NAMALWA (cell line): ENCODE data around the gene HERC3.

Experiments used
- DNase-seq: peaks from one replicate; pipeline ENCODE4 v3.0.0-alpha.2; 2015; ENCODE audit warnings: low spot score

The HERC3 gene

DNA sequence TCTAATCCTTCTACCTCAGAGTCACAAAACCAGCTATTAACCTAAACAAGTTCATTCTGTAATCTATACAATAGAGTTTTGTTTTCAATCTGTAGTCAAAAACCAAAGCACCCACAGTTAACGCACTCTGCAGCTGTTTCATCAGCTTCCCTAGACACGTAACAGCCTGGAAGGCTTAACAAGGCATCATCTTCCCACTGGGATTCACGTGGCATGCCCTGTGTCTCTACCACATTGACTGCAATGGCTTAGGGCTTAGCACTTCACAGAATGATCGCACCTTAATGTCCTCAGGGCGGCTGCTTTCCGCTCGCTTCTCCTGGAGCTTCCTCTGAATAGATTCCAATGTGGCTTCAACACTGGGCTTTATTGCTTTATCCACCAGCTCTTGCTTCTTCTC lies 155.1 kb downstream of the HERC3 start:
- DNase-seq = no peak

DNA sequence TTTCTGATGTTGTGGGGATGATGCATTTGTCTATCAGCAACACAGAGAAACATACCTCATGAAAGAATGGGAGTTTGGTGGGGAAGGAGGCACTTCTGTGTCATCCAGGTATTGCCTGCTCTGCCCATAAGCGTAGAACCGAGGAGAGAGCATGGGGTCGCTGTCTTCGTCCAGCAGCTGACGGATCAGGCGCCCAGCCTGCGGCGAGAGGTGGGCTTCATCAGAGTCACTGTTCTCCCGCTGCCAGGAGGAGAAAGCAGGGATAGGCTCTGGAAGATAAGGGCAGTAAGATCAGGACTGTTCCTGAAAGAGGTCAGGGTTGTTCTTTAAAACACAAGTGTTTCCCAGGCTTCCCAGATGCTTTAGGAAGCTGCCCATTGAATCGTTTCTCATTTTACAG lies 158.1 kb downstream of the HERC3 start:
- DNase-seq = no peak

DNA sequence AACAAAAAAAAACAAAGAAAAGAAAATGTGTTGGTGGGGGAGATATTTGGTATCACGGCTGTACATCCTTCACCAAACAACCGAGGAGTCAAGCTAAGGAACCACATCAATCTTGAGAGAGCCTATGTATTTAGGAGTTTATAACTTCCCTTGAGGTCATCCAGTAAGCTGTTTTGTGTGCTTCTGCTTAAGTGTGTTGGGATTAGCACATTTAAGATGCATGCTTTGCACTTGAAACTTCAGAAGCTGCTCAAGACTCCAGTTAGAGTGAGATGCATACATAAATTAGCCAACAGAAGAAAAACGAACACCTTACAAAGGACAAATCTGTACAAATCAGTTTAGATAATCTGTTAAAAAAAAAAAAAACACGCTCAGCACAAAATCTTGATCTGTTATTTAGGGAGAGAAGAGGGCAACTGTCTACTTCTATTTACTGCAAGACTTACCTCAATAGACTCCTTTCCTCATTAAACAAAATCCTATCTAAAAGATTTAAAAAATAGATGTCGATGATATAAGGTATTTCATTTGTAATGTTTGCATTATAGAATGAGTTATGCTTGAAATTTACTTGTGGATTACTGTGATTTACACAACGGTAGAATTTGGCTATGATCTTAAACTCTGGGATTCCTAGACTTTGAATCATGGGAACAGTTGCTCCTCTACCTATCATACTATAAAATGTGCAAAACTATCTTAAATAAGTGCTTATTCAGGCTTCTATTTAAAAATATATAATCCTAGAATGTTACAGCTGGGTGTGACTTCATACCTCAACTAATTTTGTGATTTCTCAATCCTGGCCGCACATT lies 159.2 kb downstream of the HERC3 start:
- no peak for DNase-seq

DNA sequence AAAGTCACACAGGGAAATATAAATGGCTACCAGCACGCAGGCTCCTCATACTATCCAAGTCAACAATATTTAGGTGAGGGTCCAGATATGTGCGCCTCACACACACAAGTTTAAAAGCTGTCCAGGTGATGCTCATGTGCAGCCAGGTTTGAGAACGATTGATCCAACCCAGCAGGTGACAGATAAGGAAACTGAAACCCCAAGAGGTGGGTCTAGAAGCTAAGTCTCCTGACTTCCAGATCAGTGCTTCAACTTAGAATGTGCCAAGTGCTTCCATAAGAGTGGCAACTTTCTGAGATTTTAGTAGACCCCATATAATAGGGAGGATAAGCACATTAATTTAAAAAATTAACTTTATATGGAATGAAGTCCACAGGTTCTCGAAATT lies 159.8 kb downstream of the HERC3 start:
- DNase-seq = no peak

DNA sequence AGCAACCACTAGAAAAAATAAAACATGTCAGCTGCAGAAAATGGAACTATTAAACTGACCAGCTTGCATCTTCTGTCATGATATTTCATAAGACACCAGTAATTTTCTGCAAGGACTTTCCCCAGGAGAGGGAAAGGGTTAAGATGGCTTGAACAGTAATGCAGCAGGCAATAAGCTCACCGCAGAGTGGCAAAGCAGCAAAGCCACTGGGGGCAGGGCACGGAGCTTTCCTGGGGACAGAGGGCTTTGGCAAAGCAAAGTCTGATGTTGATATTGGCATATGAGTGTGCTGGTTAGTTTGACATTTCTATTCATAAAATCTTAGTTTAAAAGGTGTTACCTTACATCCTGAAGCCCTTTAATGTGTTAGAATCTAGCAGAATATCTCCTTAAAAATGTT lies 160.5 kb downstream of the HERC3 start:
- no peak for DNase-seq

DNA sequence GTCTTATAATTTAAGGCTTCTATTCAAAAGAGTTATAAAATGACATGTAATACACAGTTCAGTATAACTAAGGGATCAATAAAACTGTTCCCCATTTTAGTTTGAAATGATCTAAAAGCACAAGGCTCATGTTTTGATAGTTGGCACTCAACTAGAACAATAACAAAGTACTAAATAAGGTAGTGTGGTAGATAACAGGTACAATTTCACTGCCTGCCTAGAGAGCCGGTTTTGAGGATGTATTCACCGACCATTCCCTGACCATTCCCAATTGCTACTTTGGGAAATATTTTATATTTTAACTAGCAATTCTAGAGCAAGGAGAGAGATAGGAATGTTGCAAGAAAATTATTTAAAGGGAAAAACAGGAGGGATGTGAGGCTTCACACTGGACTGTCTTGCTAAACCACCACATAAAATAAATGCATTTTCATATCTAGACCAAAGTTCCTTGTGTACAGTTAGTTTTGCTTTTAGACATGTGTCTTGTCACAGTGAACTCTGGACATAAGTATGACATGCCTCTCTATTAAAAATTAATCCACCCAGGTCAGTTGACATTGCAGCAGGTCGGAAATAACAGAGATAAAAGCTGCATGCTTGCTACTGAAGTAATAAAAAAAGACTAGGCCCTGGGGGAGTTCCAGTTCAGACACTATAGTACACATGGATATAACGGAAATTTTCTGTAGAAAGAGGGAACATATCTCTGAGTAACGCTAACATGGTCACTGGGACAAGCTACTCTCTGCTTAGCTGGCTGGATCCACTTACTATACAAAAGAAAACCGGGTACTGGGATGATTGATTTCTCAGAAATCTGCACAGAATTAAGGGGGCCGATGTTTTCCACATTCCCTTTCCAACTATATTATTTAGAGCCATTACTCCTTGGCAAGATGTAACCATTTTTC lies 161.6 kb downstream of the HERC3 start:
- no peak for DNase-seq

DNA sequence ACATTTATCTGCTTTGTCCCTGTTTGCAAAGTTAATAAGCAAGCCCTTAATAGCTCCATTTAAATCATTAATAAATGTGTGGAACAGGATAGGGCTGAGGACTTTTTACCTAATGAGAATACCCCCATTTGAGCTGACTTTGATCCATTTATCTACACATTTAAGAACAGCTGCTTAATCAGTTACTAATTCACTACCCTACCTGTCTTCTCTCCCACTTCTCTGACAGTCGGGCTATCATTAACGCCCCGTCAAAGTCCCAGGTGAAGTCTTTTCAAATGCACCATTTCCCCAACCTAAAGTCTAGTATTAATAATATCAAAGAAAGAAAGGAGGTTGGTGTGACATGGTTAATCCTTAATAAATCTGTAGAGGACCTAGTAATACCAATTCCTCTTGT lies 162.5 kb downstream of the HERC3 start:
- no peak for DNase-seq

DNA sequence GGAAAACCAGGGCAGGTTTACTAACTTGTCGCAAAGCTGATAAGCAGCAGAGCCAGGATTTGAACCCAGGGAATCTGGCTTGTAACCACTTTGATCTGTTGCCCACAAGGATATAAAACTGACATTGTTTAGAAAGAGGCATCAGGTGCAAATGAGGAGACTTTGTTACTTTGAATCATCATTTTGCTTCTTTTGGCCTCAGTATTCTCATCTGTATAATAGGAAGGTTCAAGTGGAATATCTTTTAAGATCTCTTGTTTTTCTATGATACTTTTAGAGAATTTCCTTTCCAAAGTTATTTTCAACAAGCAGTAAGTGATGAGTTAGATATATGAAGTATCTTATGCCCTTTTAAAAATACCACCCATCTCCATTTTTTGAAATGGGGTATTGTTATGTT lies 163.2 kb downstream of the HERC3 start:
- DNase-seq = no peak

DNA sequence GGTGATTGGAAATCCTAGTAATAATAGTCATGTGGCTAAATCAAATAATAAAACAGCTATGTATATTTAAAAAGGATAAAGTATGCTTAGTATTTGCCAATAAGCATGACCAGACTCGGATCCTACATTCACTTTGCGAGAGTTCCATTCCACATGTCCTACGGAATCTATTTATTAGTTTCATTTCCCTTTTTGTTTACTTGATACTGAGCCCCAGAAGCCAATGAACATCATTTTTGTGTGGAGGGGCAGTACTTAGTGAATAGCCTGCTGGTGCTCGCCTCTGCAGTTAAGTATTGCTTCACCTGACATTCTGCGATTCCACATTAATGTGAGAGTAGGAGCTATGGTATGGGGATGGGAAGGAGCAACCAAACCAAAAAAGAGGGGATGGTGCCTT lies 163.9 kb downstream of the HERC3 start:
- no peak for DNase-seq

DNA sequence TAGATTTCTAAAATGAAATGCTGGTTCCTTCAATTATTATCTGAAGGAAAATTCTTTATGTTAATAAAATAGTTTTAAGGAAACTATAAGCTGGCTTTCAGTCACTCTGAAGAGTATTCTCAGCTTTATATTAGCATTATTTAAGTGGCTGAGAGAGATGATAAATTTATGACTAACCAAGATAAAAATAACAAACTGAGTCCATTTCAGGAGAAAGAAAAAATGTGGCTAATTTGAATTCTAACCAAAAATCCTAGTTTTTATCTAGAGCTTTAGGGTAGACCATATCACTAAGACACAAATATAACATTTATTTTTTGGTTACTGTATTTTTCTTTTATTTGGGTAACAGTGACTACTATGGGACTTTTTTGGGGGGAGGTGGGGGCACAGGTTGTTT lies 164.8 kb downstream of the HERC3 start:
- no peak for DNase-seq

DNA sequence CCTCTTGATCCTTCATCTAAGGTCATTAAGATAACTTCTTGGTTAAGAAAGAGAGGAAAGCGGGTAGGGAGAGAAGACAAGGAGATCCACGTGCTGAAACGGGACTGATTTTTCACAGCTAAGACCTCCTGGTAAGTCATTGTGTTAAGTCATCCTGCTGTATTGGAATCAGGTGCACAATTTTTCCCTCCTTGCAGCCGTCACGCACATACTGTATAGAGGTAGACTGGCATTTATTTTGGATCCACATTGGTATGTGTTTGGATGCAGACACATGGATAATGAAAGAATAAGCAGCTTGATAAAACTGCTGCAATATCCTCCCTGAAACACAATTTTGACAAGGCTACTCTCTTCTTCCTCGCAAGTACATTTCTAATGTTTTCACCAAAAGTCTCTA lies 165.5 kb downstream of the HERC3 start:
- no peak for DNase-seq
